ENCODE data around the gene ZIC1.

ZIC1 gene

GRCh38 chr3:147406028-147406931 lies 2.9 kb upstream of the ZIC1 start, which contains the start of gene ZIC4:
TSS of gene ZIC4 (minus strand) at chr3:147406543. CDS start at chr3:147402797, 3,746 bp downstream.
- Histone ChIP-seq H3K27me3 (ENCODE audit: control insufficient read depth, insufficient read depth, low read length) (peaks cover 19% of the 10 kb centered on the region), H3K36me3 (ENCODE audit: control insufficient read depth, insufficient read depth, low read length) (no peaks in the 10 kb centered on the region), H3K4me2 (ENCODE audit: low read length) (no peak within 1 kb of the TSS), H3K9me3 (ENCODE audit: control insufficient read depth, low read length) (no peaks in the 10 kb centered on the region), H2AFZ (no peak within 1 kb of the TSS), H3K27ac (no peak within 1 kb of the TSS), H3K4me3 (ENCODE audit: low read depth, low read length) (no peak within 1 kb of the TSS), H3K9ac (no peak within 1 kb of the TSS), H3K4me1 (no peaks in the 10 kb centered on the region), H3K79me2 (no peaks in the 10 kb centered on the region)
- no peak for TF ChIP-seq CTCF (IDR thresholded peaks at IDR 0.05)

- Histone ChIP-seq H3K4me2 (ENCODE audit: low read length) (no peak overlapping the region), H2AFZ (no peak overlapping the region), H3K27ac (no peak overlapping the region), H3K9ac (no peak overlapping the region), H3K4me1 (no peaks in the 10 kb centered on the region), H3K36me3 (ENCODE audit: control insufficient read depth, insufficient read depth, low read length) (no peaks in the 10 kb centered on the region), H3K27me3 (ENCODE audit: control insufficient read depth, insufficient read depth, low read length) (peaks cover 23% of the 10 kb centered on the region), H3K4me3 (ENCODE audit: low read depth, low read length) (no peak overlapping the region), H3K9me3 (ENCODE audit: control insufficient read depth, low read length) (no peaks in the 10 kb centered on the region), H3K79me2 (no peaks in the 10 kb centered on the region)
- no peak for TF ChIP-seq CTCF (IDR thresholded peaks at IDR 0.05)
Observed at GRCh38 chr3:147407114-147407497, 2.1 kb upstream of the ZIC1 start.

GRCh38 chr3:147407498-147408187 lies 1.5 kb upstream of the ZIC1 start:
- no peak overlapping the region for H3K4me3 ChIP-seq (ENCODE audit: low read depth, low read length)
- no peak overlapping the region for H3K9ac ChIP-seq
- H3K79me2 ChIP-seq = no peaks in the 10 kb centered on the region
- TF ChIP-seq CTCF (IDR thresholded peaks at IDR 0.05) = no peak
- no peaks in the 10 kb centered on the region for H3K4me1 ChIP-seq
- no peak overlapping the region for H3K27ac ChIP-seq
- no peaks in the 10 kb centered on the region for H3K9me3 ChIP-seq (ENCODE audit: control insufficient read depth, low read length)
- H3K36me3 ChIP-seq (ENCODE audit: control insufficient read depth, insufficient read depth, low read length) = no peaks in the 10 kb centered on the region
- H3K4me2 ChIP-seq (ENCODE audit: low read length) = no peak overlapping the region
- H2AFZ ChIP-seq = no peak overlapping the region
- peaks cover 23% of the 10 kb centered on the region for H3K27me3 ChIP-seq (ENCODE audit: control insufficient read depth, insufficient read depth, low read length)

- H3K36me3 ChIP-seq (ENCODE audit: control insufficient read depth, insufficient read depth, low read length) = no peaks in the 10 kb centered on the region
- no peak overlapping the region for H3K4me2 ChIP-seq (ENCODE audit: low read length)
- no peaks in the 10 kb centered on the region for H3K4me1 ChIP-seq
- peaks cover 23% of the 10 kb centered on the region for H3K27me3 ChIP-seq (ENCODE audit: control insufficient read depth, insufficient read depth, low read length)
- H3K9ac ChIP-seq = no peak overlapping the region
- H3K79me2 ChIP-seq = no peaks in the 10 kb centered on the region
- H2AFZ ChIP-seq = no peak overlapping the region
- H3K9me3 ChIP-seq (ENCODE audit: control insufficient read depth, low read length) = no peaks in the 10 kb centered on the region
- H3K27ac ChIP-seq = no peak overlapping the region
- H3K4me3 ChIP-seq (ENCODE audit: low read depth, low read length) = no peak overlapping the region
- TF ChIP-seq CTCF (IDR thresholded peaks at IDR 0.05) = no peak
Observed at GRCh38 chr3:147408188-147409100, 721 bp upstream of the ZIC1 start.
